Neural cell (in vitro differentiated cells): Measurements from ENCODE around the gene LDB2. TPM values are rescaled to one million over a fixed set of nuclear protein-coding genes. Genes with fewer than 3 reads are reported as not detected.

Source experiments
- H2AFZ ChIP-seq: fragments of 200-600, 300-800 bp; sonication (generic), shearing (Covaris generic); 2 replicates; pipeline ENCODE4 v1.6.0; 2014; ENCODE audit warnings: low read depth, mild to moderate bottlenecking, antibody characterized with exemption, low read length, moderate library complexity
- H3F3A ChIP-seq: fragments of 200-600 bp; shearing (Covaris generic); 2 replicates; pipeline ENCODE4 v1.6.1; 2016; ENCODE audit warnings: mild to moderate bottlenecking, moderate library complexity, mixed read lengths, antibody characterized with exemption, low read length; ENCODE audit not compliant: insufficient read depth, poor library complexity, severe bottlenecking
- H3K27ac ChIP-seq: fragments of 200-600, 300-800 bp; sonication (generic), shearing (Covaris generic); 2 replicates; pipeline ENCODE4 v1.5.1; 2014; ENCODE audit warnings: mild to moderate bottlenecking, low read length, moderate library complexity
- H3K27me3 ChIP-seq: fragments of 300-800, 200-600 bp; sonication (generic), shearing (Covaris generic); 2 replicates; pipeline ENCODE4 v1.6.0; 2014; ENCODE audit warnings: mild to moderate bottlenecking, low read depth, low read length, moderate library complexity; ENCODE audit not compliant: insufficient read depth
- H3K36me3 ChIP-seq: fragments of 300-800, 200-600 bp; sonication (generic), shearing (Covaris generic); 2 replicates; pipeline ENCODE4 v1.5.1; 2014; ENCODE audit warnings: mild to moderate bottlenecking, antibody characterized with exemption, low read length, moderate library complexity; ENCODE audit not compliant: insufficient read depth
- H3K4me2 ChIP-seq: fragments of 300-800, 200-600 bp; sonication (generic), shearing (Covaris generic); 2 replicates; pipeline ENCODE4 v1.6.0; 2014; ENCODE audit warnings: mild to moderate bottlenecking, low read length
- H3K4me3 ChIP-seq: fragments of 300-800, 200-600 bp; sonication (generic), shearing (Covaris generic); 2 replicates; pipeline ENCODE4 v1.5.1; 2014; ENCODE audit warnings: mild to moderate bottlenecking, low read length, moderate library complexity
- H3K79me2 ChIP-seq: fragments of 200-600 bp; shearing (Covaris generic); replicated peaks from 2 replicates; pipeline ENCODE4 v1.6.0; 2014; ENCODE audit warnings: mild to moderate bottlenecking, low read length, moderate library complexity; ENCODE audit not compliant: insufficient read depth
- H3K9ac ChIP-seq: fragments of 300-800, 200-600 bp; sonication (generic), shearing (Covaris generic); 2 replicates; pipeline ENCODE4 v1.6.1; 2016; ENCODE audit warnings: mild to moderate bottlenecking, low read length, mixed read lengths
- H3K9me2 ChIP-seq: fragments of 200-600 bp; shearing (Covaris generic); 2 replicates; pipeline ENCODE4 v1.6.1; 2016; ENCODE audit warnings: mild to moderate bottlenecking, low read length, mixed read lengths; ENCODE audit not compliant: insufficient read depth
- H3K9me3 ChIP-seq: fragments of 200-600, 300-800 bp; sonication (generic), shearing (Covaris generic); 2 replicates; pipeline ENCODE4 v1.6.1; 2016; ENCODE audit warnings: mild to moderate bottlenecking, mixed run types, low read length, moderate library complexity, mixed read lengths
- H4K20me1 ChIP-seq: fragments of 200-600 bp; shearing (Covaris generic); 2 replicates; pipeline ENCODE4 v1.6.1; 2016; ENCODE audit warnings: mild to moderate bottlenecking, mixed run types; ENCODE audit not compliant: insufficient read depth
- EP300 ChIP-seq: fragments of 450-650 bp; conservative IDR thresholded peaks from 2 replicates; pipeline ENCODE4 v1.6.1; 2014; ENCODE audit warnings: antibody characterized with exemption, mild to moderate bottlenecking, moderate library complexity; ENCODE audit not compliant: poor library complexity, severe bottlenecking
- EZH2 ChIP-seq: fragments of 200-600, 300-800 bp; shearing (Covaris generic), sonication (generic); IDR thresholded peaks from 2 replicates; pipeline ENCODE4 v1.6.1; 2014; ENCODE audit warnings: antibody characterized with exemption, low read length, borderline replicate concordance, mild to moderate bottlenecking; ENCODE audit not compliant: insufficient read depth, poor library complexity, severe bottlenecking
- MXI1 ChIP-seq: fragments of 450-650 bp; conservative IDR thresholded peaks from 2 replicates; pipeline ENCODE4 v1.6.1; 2014; ENCODE audit warnings: antibody characterized with exemption, mild to moderate bottlenecking; ENCODE audit not compliant: poor library complexity, severe bottlenecking
- POLR2AphosphoS5 ChIP-seq: IDR thresholded peaks from 2 replicates; pipeline ENCODE4 v1.6.1; 2012
- RAD21 ChIP-seq: fragments of 450-650 bp; conservative IDR thresholded peaks from 2 replicates; pipeline ENCODE4 v1.6.1; 2014; ENCODE audit warnings: antibody characterized with exemption, mild to moderate bottlenecking, moderate library complexity
- SMC3 ChIP-seq: fragments of 450-650 bp; conservative IDR thresholded peaks from 2 replicates; pipeline ENCODE4 v1.6.1; 2014; ENCODE audit warnings: antibody characterized with exemption, mild to moderate bottlenecking, moderate library complexity; ENCODE audit not compliant: poor library complexity
- TAF1 ChIP-seq: IDR thresholded peaks from 2 replicates; pipeline ENCODE4 v1.6.1; 2012; ENCODE audit warnings: low read depth
- polyA plus RNA-seq: library from polyadenylated mRNA; depleted of rRNA; stranded (reverse); fragments of >200 nt; gene quantifications from 2 replicates; pipeline ENCODE4 v1.2.3, GENCODE V29; 2014
- TF ChIP-seq, protein P1 (sequence below): fragments of 450-650 bp; IDR thresholded peaks from 2 replicates; pipeline ENCODE4 v1.5.1; 2014; ENCODE audit warnings: antibody characterized with exemption, mild to moderate bottlenecking, moderate library complexity; ENCODE audit not compliant: poor library complexity, severe bottlenecking
- TF ChIP-seq, protein P2 (sequence below): IDR thresholded peaks from 2 replicates; pipeline ENCODE4 v1.6.1; 2012; ENCODE audit warnings: borderline replicate concordance

LDB2 gene
- polyA plus RNA-seq, 1 donor from 2014 or later = 58.9 TPM

DNA sequence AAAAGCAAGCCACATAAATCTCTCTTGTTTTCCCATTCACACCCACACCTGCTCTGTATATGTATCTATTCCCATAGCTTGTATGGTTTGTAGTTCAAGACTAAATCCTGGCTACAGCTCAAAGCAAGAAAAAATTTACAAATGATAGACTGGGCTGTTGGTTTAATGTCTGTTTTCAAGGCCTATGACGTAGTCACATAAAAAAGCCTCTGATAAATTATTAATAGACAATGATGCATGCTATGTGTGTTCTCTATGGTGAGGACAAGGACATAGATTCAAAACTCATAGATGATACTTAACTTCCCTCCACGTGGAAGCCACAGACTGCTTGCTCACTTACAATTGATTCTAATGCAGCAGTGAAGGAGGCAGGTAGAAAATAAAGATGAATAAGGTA is 194.0 kb downstream of the LDB2 start:
- no peaks in the 10 kb centered on the region for H3K27me3 ChIP-seq
- no peak overlapping the region for H3K4me3 ChIP-seq
- no peaks in the 10 kb centered on the region for H3K36me3 ChIP-seq
- H3K9me2 ChIP-seq = no peaks in the 10 kb centered on the region
- H3K4me2 ChIP-seq = no peak overlapping the region
- H3K27ac ChIP-seq = no peak overlapping the region
- no peaks in the 10 kb centered on the region for H3K9me3 ChIP-seq
- no peak overlapping the region for H3K9ac ChIP-seq
- H3F3A ChIP-seq = no peaks in the 10 kb centered on the region
- H3K79me2 ChIP-seq = no peaks in the 10 kb centered on the region
- no peak overlapping the region for H2AFZ ChIP-seq
- no peaks in the 10 kb centered on the region for H4K20me1 ChIP-seq
- TF ChIP-seq EZH2 (no peak), MXI1 (no peak), TAF1 (no peak), RAD21 (no peak), SMC3 (no peak), EP300 (no peak), POLR2AphosphoS5 (no peak)
- TF ChIP-seq, protein P1, sequence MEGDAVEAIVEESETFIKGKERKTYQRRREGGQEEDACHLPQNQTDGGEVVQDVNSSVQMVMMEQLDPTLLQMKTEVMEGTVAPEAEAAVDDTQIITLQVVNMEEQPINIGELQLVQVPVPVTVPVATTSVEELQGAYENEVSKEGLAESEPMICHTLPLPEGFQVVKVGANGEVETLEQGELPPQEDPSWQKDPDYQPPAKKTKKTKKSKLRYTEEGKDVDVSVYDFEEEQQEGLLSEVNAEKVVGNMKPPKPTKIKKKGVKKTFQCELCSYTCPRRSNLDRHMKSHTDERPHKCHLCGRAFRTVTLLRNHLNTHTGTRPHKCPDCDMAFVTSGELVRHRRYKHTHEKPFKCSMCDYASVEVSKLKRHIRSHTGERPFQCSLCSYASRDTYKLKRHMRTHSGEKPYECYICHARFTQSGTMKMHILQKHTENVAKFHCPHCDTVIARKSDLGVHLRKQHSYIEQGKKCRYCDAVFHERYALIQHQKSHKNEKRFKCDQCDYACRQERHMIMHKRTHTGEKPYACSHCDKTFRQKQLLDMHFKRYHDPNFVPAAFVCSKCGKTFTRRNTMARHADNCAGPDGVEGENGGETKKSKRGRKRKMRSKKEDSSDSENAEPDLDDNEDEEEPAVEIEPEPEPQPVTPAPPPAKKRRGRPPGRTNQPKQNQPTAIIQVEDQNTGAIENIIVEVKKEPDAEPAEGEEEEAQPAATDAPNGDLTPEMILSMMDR = no peak
- TF ChIP-seq, protein P2, sequence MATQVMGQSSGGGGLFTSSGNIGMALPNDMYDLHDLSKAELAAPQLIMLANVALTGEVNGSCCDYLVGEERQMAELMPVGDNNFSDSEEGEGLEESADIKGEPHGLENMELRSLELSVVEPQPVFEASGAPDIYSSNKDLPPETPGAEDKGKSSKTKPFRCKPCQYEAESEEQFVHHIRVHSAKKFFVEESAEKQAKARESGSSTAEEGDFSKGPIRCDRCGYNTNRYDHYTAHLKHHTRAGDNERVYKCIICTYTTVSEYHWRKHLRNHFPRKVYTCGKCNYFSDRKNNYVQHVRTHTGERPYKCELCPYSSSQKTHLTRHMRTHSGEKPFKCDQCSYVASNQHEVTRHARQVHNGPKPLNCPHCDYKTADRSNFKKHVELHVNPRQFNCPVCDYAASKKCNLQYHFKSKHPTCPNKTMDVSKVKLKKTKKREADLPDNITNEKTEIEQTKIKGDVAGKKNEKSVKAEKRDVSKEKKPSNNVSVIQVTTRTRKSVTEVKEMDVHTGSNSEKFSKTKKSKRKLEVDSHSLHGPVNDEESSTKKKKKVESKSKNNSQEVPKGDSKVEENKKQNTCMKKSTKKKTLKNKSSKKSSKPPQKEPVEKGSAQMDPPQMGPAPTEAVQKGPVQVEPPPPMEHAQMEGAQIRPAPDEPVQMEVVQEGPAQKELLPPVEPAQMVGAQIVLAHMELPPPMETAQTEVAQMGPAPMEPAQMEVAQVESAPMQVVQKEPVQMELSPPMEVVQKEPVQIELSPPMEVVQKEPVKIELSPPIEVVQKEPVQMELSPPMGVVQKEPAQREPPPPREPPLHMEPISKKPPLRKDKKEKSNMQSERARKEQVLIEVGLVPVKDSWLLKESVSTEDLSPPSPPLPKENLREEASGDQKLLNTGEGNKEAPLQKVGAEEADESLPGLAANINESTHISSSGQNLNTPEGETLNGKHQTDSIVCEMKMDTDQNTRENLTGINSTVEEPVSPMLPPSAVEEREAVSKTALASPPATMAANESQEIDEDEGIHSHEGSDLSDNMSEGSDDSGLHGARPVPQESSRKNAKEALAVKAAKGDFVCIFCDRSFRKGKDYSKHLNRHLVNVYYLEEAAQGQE = no peak

DNA sequence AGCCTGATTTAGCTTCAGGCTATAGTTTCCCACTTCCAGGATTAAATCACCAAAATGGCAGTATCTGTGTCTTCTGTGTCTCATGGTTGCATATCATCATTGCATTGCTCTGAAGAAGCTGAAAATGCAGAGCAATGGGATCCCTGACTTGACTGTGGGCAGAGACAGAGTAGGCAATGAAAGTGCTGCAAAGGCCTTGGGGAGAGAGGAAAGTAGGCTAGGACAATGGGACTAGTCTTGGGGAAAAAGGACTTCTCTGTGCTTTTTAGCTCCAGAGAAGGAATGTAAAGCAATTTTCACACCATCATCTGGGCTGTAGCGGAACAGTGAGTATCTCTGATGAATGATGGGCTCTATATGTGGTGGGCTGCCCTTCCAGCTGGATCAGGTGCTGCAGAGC is 202.5 kb downstream of the LDB2 start:
- Histone ChIP-seq H3K79me2 (no peaks in the 10 kb centered on the region), H3K9me2 (no peaks in the 10 kb centered on the region), H3K27ac (no peak overlapping the region), H2AFZ (no peak overlapping the region), H3K4me3 (no peak overlapping the region), H3K9ac (no peak overlapping the region), H3K9me3 (no peaks in the 10 kb centered on the region), H3K4me2 (no peak overlapping the region), H3K27me3 (no peaks in the 10 kb centered on the region), H3K36me3 (no peaks in the 10 kb centered on the region), H3F3A (no peaks in the 10 kb centered on the region), H4K20me1 (no peaks in the 10 kb centered on the region)
- TF ChIP-seq MXI1 (no peak), EZH2 (no peak), SMC3 (no peak), TAF1 (no peak)

DNA sequence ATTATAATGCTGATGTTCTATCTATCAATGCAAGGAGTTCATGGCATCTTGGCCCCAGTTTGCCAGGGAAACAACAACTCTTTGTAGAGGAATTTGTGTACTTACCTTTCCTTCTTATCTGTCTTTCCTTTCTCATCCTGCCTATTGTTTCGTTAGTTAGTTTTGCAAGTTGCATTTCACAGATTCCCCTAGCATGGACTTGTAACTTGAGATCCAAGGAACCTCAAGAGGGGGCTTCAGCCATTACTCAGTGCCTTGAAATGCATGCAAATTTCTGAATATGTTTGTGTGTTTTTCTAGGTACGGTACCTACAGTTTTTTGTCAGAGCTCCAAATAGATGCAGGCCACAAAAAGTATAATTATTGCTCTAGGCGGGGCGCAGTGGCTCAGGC is 203.6 kb downstream of the LDB2 start:
- no peak for TF ChIP-seq POLR2AphosphoS5
- TF ChIP-seq, protein P2 = no peak
- TF ChIP-seq RAD21 = no peak
- no peak for TF ChIP-seq EZH2
- TF ChIP-seq SMC3 = no peak
- TF ChIP-seq, protein P1 = no peak
- no peak for TF ChIP-seq TAF1
- H3K9me3 ChIP-seq = no peaks in the 10 kb centered on the region
- H3K79me2 ChIP-seq = no peaks in the 10 kb centered on the region
- no peak overlapping the region for H3K27ac ChIP-seq
- no peaks in the 10 kb centered on the region for H3K9me2 ChIP-seq
- no peak overlapping the region for H2AFZ ChIP-seq
- no peaks in the 10 kb centered on the region for H3K36me3 ChIP-seq
- no peak overlapping the region for H3K4me2 ChIP-seq
- no peak overlapping the region for H3K4me3 ChIP-seq
- no peaks in the 10 kb centered on the region for H3K27me3 ChIP-seq
- H4K20me1 ChIP-seq = no peaks in the 10 kb centered on the region
- H3F3A ChIP-seq = no peaks in the 10 kb centered on the region
- H3K9ac ChIP-seq = no peak overlapping the region
